Measurements from ENCODE around the gene VPS13D. TPM values are rescaled to one million over a fixed set of nuclear protein-coding genes. Genes with fewer than 3 reads are reported as not detected.

VPS13D gene
- total RNA-seq, 4 donors from 2014 or later = 33.2 to 115 (median 56.5) TPM

- H3K36me3 ChIP-seq = no peaks in the 10 kb centered on the region
- H3K4me3 ChIP-seq = no peak overlapping the region
- no peaks in the 10 kb centered on the region for H3K9me3 ChIP-seq
- intact Hi-C loops (cut with DNase I; ENCODE audit: low total_unique reads) = no loop called here
- H3K27ac ChIP-seq = no peak overlapping the region
- H3K27me3 ChIP-seq = no peaks in the 10 kb centered on the region
- DNase-seq = no peak
- TF ChIP-seq CTCF (IDR thresholded peaks at IDR 0.05) = no peak
- no peak for TF ChIP-seq POLR2A (IDR thresholded peaks at IDR 0.05)
- no peaks in the 10 kb centered on the region for H3K4me1 ChIP-seq
Observed at GRCh38 chr1:12502336-12503109, 272.7 kb downstream of the VPS13D start.

- Histone ChIP-seq H3K9me3 (no peaks in the 10 kb centered on the region), H3K27ac (no peak overlapping the region), H3K36me3 (no peaks in the 10 kb centered on the region), H3K27me3 (no peaks in the 10 kb centered on the region), H3K4me3 (no peak overlapping the region), H3K4me1 (no peaks in the 10 kb centered on the region)
- TF ChIP-seq POLR2A (IDR thresholded peaks at IDR 0.05) = no peak
- TF ChIP-seq CTCF (IDR thresholded peaks at IDR 0.05) = no peak
- no peak for DNase-seq
- intact Hi-C loops (cut with DNase I; ENCODE audit: low total_unique reads) = no loop called here
Observed at GRCh38 chr1:12503709-12504108, 273.9 kb downstream of the VPS13D start.

GRCh38 chr1:12504601-12505000 is 274.8 kb downstream of the VPS13D start:
- Histone ChIP-seq H3K36me3 (no peaks in the 10 kb centered on the region), H3K27me3 (no peaks in the 10 kb centered on the region), H3K4me1 (no peaks in the 10 kb centered on the region), H3K9me3 (no peaks in the 10 kb centered on the region), H3K27ac (no peak overlapping the region), H3K4me3 (no peak overlapping the region)
- DNase-seq = no peak
- TF ChIP-seq CTCF (IDR thresholded peaks at IDR 0.05) (no peak), POLR2A (IDR thresholded peaks at IDR 0.05) (no peak)
- intact Hi-C loops (cut with DNase I; ENCODE audit: low total_unique reads) = no loop called here

- no peaks in the 10 kb centered on the region for H3K9me3 ChIP-seq
- intact Hi-C loops (cut with DNase I; ENCODE audit: low total_unique reads) = no loop called here
- no peak overlapping the region for H3K27ac ChIP-seq
- no peaks in the 10 kb centered on the region for H3K4me1 ChIP-seq
- TF ChIP-seq CTCF (IDR thresholded peaks at IDR 0.05) (no peak), POLR2A (IDR thresholded peaks at IDR 0.05) (no peak)
- no peak for DNase-seq
- no peaks in the 10 kb centered on the region for H3K36me3 ChIP-seq
- no peak overlapping the region for H3K4me3 ChIP-seq
- H3K27me3 ChIP-seq = no peaks in the 10 kb centered on the region
Observed at GRCh38 chr1:12505231-12505630, 275.4 kb downstream of the VPS13D start.

GRCh38 chr1:12505639-12506280 is 275.9 kb downstream of the VPS13D start:
- H3K36me3 ChIP-seq = no peaks in the 10 kb centered on the region
- intact Hi-C loops (cut with DNase I; ENCODE audit: low total_unique reads) = no loop called here
- no peaks in the 10 kb centered on the region for H3K27me3 ChIP-seq
- TF ChIP-seq POLR2A (IDR thresholded peaks at IDR 0.05) (no peak), CTCF (IDR thresholded peaks at IDR 0.05) (no peak)
- no peak overlapping the region for H3K4me3 ChIP-seq
- no peak for DNase-seq
- H3K27ac ChIP-seq = no peak overlapping the region
- no peaks in the 10 kb centered on the region for H3K9me3 ChIP-seq
- H3K4me1 ChIP-seq = no peaks in the 10 kb centered on the region

Data from uterus (tissue), 4 donors.